Measurements from ENCODE around the gene AFDN.

GRCh38 chr6:167913699-167914098 is 87.0 kb downstream of the AFDN start:
- TF ChIP-seq CTCF (IDR thresholded peaks at IDR 0.05; ENCODE audit: poor library complexity) (no peak), EZH2 (IDR thresholded peaks at IDR 0.05; ENCODE audit: borderline replicate concordance) (no peak), EZH2phosphoT487 (IDR thresholded peaks at IDR 0.05; ENCODE audit: low read depth, severe bottlenecking, unreplicated experiment) (no peak)
